K562 (cell line): ENCODE data around the gene ZC3H18.

Experiments
- CBX3 ChIP-seq, 2 experiments: IDR thresholded peaks; 1 replicate in 1 of 2; 2 replicates in 1 of 2; pipeline ENCODE4 v1.6.1; 2012; ENCODE audit warnings: inconsistent platforms in 2 of 2, low read length in 2 of 2, borderline replicate concordance in 1 of 2, control low read depth in 1 of 2
- ERF ChIP-seq: fragments of 450-650 bp; formaldehyde crosslinking; IDR thresholded peaks from 2 replicates; pipeline ENCODE4 v1.4.0; 2020; ENCODE audit warnings: mild to moderate bottlenecking, mixed read lengths
- GTF2E2 ChIP-seq: fragments of 200-800 bp; sonication (Bioruptor generic); IDR thresholded peaks from 2 replicates; pipeline ENCODE4 v1.6.1; 2016; ENCODE audit warnings: missing genetic modification characterization, missing compliant biosample characterization
- KAT7 ChIP-seq: sonication (generic); formaldehyde crosslinking; IDR thresholded peaks from 2 replicates; pipeline ENCODE4 v1.8.0; 2022; ENCODE audit warnings: missing genetic modification reagents, mild to moderate bottlenecking, borderline replicate concordance
- MAFG ChIP-seq: fragments of 450-650 bp; conservative IDR thresholded peaks from 2 replicates; pipeline ENCODE4 v1.6.1; 2016; ENCODE audit warnings: missing genetic modification characterization, missing compliant biosample characterization
- POLR2A ChIP-seq: fragments of 450-650 bp; conservative IDR thresholded peaks from 2 replicates; pipeline ENCODE4 v1.6.1; 2016
- TF ChIP-seq, protein P1 (sequence below), 3 experiments: IDR thresholded peaks in 2 of 3; conservative IDR thresholded peaks in 1 of 3; 2 replicates each; pipeline ENCODE4 v1.5.1; 2011 to 2012; ENCODE audit warnings: low read length in 3 of 3, mild to moderate bottlenecking in 3 of 3, control low read depth in 2 of 3, improper control_type of control experiment in 1 of 3, inconsistent platforms in 1 of 3, low read depth in 1 of 3, mixed read lengths in 1 of 3, moderate library complexity in 1 of 3; ENCODE audit not compliant: insufficient read depth in 2 of 3

GRCh38 chr16:88622866-88623265 is 52.7 kb downstream of the ZC3H18 start:
- TF ChIP-seq CBX3 (IDR thresholded peaks at IDR 0.05; ENCODE audit: borderline replicate concordance in 1 of 2, low read length in 2 of 2) (no peak), MAFG (tag) (no peak), KAT7 (CRISPR knock-in tag) (no peak), ERF (no peak), GTF2E2 (tag) (no peak), POLR2A (no peak)
- TF ChIP-seq, protein P1, sequence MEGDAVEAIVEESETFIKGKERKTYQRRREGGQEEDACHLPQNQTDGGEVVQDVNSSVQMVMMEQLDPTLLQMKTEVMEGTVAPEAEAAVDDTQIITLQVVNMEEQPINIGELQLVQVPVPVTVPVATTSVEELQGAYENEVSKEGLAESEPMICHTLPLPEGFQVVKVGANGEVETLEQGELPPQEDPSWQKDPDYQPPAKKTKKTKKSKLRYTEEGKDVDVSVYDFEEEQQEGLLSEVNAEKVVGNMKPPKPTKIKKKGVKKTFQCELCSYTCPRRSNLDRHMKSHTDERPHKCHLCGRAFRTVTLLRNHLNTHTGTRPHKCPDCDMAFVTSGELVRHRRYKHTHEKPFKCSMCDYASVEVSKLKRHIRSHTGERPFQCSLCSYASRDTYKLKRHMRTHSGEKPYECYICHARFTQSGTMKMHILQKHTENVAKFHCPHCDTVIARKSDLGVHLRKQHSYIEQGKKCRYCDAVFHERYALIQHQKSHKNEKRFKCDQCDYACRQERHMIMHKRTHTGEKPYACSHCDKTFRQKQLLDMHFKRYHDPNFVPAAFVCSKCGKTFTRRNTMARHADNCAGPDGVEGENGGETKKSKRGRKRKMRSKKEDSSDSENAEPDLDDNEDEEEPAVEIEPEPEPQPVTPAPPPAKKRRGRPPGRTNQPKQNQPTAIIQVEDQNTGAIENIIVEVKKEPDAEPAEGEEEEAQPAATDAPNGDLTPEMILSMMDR (IDR thresholded peaks at IDR 0.05 in 2 of 3, conservative IDR thresholded peaks at IDR 0.05 in 1 of 3; ENCODE audit: insufficient read depth in 2 of 3, low read depth in 1 of 3, low read length in 3 of 3) = no peak
